ENCODE measurements around the gene TUBB4A. TPM values are rescaled to one million over a fixed set of nuclear protein-coding genes. Genes with fewer than 3 reads are reported as not detected.

TUBB4A gene
- total RNA-seq, 1 experiment from 2014 or later: 20.3 TPM

DNA sequence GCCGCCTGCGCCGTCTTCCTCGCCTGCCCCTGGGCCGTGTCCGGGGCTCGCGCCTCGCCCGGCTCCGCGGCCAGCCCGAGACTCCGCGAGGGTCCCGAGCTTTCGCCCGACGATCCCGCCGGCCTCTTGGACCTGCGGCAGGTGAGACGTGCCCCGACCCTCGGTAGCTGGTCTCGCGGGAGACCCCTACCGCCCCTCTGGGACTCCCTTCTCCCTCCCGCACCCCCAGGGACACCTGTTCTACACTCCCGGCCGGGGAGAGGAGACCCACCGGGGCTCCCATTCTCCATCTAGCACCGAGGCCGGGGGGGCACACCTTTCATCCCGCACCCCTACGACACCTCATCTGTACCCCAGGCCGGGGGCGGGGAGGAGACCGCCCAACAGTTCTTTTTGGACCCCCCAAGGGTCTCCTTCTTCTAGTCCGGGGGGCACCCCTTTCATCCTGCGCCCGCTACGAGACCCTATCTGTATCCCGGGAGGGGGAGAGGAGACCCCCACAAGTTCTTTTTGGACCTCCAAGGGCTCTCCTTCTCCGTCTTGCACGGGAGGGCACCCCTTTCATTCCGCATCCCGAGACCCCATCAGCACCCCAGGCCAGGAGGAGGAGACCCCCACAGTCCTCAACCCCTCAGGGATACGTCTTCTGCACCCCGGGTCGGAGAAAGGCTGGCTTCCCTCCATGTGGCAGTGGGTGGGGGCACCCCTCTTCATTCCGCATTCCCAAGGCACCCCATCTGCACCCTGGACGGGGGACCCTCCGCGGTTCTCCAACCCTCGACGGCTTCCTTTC lies 29.2 kb upstream of the TUBB4A start:
- H3K23ac ChIP-seq (ENCODE audit: insufficient read length, low read depth, low read length): no peak overlapping the region
- peak overlapping the region; percentile 18 for H3K18ac ChIP-seq (ENCODE audit: insufficient read length, low read depth, low read length)
- H3K27me3 ChIP-seq (ENCODE audit: insufficient read depth, low read length): peaks cover 13% of the 10 kb centered on the region; the same call in 1 of the 2 replicates
- WGBS (ENCODE audit: extremely low coverage, insufficient read length, low lambda C conversion rate): no CpG with 5 or more reads among the region's 57 CpGs
- H3K56ac ChIP-seq (ENCODE audit: insufficient read length, low read depth, low read length): no peak overlapping the region
- H4K5ac ChIP-seq (ENCODE audit: insufficient read length, low read depth, low read length): no peak overlapping the region
- H2BK20ac ChIP-seq (ENCODE audit: low read depth, low read length, poor library complexity, severe bottlenecking): no peak overlapping the region
- no peak overlapping the region; the same call in 1 of the 2 replicates for H3K14ac ChIP-seq (ENCODE audit: insufficient read depth, low read length)
- no peak overlapping the region for H2BK15ac ChIP-seq (ENCODE audit: low read depth, low read length)
- no peak overlapping the region for H2AK5ac ChIP-seq (ENCODE audit: insufficient read length, low read length)
- Mint-ChIP-seq H3K36me3 (ENCODE audit: insufficient read depth in 1 of 3, low read depth in 3 of 3) (peaks cover 0 to 8% (median 7%) of the 10 kb centered on the region in 3 experiments; a peak in 3 of 7 replicates), H3K9me3 (peaks cover 2 to 14% of the 10 kb centered on the region in 2 experiments; a peak in 4 of 5 replicates), H3K4me3 (peak overlapping the region; percentile 70 to 78), H3K27ac (no peak overlapping the region), H3K4me1 (peaks cover 32 to 38% of the 10 kb centered on the region in 2 experiments), H3K27me3 (ENCODE audit: low read depth) (peaks cover 72% of the 10 kb centered on the region)
- TF ChIP-seq, protein P1, sequence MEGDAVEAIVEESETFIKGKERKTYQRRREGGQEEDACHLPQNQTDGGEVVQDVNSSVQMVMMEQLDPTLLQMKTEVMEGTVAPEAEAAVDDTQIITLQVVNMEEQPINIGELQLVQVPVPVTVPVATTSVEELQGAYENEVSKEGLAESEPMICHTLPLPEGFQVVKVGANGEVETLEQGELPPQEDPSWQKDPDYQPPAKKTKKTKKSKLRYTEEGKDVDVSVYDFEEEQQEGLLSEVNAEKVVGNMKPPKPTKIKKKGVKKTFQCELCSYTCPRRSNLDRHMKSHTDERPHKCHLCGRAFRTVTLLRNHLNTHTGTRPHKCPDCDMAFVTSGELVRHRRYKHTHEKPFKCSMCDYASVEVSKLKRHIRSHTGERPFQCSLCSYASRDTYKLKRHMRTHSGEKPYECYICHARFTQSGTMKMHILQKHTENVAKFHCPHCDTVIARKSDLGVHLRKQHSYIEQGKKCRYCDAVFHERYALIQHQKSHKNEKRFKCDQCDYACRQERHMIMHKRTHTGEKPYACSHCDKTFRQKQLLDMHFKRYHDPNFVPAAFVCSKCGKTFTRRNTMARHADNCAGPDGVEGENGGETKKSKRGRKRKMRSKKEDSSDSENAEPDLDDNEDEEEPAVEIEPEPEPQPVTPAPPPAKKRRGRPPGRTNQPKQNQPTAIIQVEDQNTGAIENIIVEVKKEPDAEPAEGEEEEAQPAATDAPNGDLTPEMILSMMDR (conservative IDR thresholded peaks at IDR 0.05): no peak
- H3K79me1 ChIP-seq (ENCODE audit: insufficient read depth, low read depth, low read length, poor library complexity, severe bottlenecking): no peaks in the 10 kb centered on the region
- DNase-seq: no peak
- no peak overlapping the region for H2AFZ ChIP-seq (ENCODE audit: low read length)
- no peak overlapping the region for H3K4ac ChIP-seq (ENCODE audit: low read depth, low read length)
- no peak overlapping the region for H4K8ac ChIP-seq (replicated peaks; ENCODE audit: insufficient read length, low read depth, low read length)
- peak overlapping the region; percentile 81 for H3K4me2 ChIP-seq (ENCODE audit: insufficient read depth, insufficient read length, low read length)
- no peak overlapping the region for H3T11ph ChIP-seq (ENCODE audit: low read length)
- H4K91ac ChIP-seq (ENCODE audit: insufficient read length, low read depth, low read length): no peak overlapping the region
- peaks cover 6% of the 10 kb centered on the region; the same call in 1 of the 2 replicates for H3K4me1 ChIP-seq (ENCODE audit: insufficient read depth, low read length)
- H2BK5ac ChIP-seq (ENCODE audit: insufficient read length, low read length): no peak overlapping the region
- H3K79me2 ChIP-seq (ENCODE audit: insufficient read depth, low read length): no peaks in the 10 kb centered on the region
- H3K23me2 ChIP-seq (ENCODE audit: insufficient read length, low read depth, low read length, poor library complexity, severe bottlenecking): peaks cover 22% of the 10 kb centered on the region
- no peaks in the 10 kb centered on the region for H4K20me1 ChIP-seq (ENCODE audit: control insufficient read depth, insufficient read depth, insufficient read length)
- H3K9me3 ChIP-seq (ENCODE audit: control insufficient read depth, low read depth, low read length): no peaks in the 10 kb centered on the region
- no peak overlapping the region for H2BK12ac ChIP-seq (ENCODE audit: insufficient read length, low read depth, low read length)
- H3K27ac ChIP-seq (ENCODE audit: insufficient read length, low read depth, low read length): no peak overlapping the region
- no peak overlapping the region for H2BK120ac ChIP-seq (ENCODE audit: low read depth, low read length, poor library complexity, severe bottlenecking)
- H3K9ac ChIP-seq (ENCODE audit: extremely low read depth, insufficient read length, low read length): no peak overlapping the region

All from H9 (cell line).